Measurements from ENCODE around the gene RAB37.

RAB37 gene

DNA sequence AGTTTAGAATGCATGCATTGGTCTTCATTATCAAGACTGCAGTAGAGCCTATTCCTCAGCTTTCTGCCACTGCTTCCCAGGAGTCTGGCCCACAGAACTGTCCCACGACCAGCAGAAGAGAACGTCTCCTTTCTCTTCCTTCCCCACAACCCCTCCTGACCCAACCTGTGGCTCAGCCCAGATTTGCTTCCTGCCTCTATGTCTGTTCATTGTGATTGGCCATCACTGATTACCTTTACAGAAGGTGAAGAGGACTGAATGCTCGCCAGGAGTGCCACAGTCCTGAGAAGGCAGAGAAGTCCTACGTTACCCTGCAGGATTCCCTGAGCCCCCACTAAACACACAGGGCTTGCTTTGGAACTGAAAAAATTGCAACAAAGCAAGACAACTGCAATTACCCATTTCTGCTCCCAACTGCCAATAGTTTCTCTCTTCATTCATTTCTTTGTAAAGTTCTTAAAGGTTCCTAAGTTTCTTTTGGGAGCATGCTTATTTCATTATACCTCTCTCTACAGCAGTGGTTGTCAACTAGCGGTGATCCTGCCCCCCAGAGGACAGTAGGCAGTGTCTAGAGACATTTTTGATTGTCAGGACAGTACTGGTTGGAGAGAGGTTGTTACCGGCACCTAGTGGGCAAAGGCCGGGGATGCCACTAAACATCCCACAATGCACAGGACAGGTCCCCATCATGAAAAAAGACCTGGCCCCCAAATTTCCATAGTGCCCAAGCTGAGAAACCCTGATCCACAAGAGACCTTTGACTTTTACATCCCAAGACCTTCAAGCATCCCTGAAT is 43.6 kb downstream of the RAB37 start:
- no peak for DNase-seq

- DNase-seq, result no peak
Observed at GRCh38 chr17:74782571-74782970, 45.5 kb downstream of the RAB37 start.

DNA sequence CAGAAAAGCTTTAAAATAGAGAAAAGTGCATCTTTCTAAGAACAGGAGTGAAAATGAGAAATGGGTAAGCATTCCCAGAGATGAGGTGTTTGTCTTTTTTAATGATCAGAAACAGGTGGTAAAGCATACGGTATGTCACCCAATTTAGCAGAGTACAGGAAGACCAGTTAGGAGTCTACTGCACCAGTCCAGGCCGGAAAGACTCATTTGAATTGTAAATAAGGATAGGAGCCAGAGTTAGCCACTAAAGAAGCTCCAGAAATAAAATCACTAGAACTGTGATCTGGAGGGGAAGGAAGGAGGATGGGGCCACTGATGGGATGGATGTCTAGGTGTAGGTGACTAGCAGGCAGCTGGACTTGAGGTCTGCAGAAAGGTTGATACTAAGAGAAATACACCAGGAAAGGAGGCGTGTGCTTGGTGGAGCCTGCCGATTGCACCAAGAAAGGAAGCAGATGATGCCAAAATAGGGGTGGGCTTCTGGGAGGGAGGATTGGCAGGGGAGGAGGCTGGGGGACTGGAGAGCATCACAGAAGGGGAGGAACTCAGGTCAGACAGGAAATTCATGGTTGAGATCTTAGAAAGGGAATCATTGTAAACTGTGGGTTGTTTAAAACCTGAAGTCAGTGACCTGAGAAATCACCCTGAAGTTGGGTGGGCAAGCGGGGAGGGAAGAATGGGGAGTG is 47.2 kb downstream of the RAB37 start:
- no peak for DNase-seq

GRCh38 chr17:74785096-74785980 is 48.3 kb downstream of the RAB37 start:
- no peak for DNase-seq

GRCh38 chr17:74785981-74786360 is 48.9 kb downstream of the RAB37 start:
- DNase-seq, result no peak

GRCh38 chr17:74786431-74787055 is 49.5 kb downstream of the RAB37 start:
- no peak for DNase-seq

DNA sequence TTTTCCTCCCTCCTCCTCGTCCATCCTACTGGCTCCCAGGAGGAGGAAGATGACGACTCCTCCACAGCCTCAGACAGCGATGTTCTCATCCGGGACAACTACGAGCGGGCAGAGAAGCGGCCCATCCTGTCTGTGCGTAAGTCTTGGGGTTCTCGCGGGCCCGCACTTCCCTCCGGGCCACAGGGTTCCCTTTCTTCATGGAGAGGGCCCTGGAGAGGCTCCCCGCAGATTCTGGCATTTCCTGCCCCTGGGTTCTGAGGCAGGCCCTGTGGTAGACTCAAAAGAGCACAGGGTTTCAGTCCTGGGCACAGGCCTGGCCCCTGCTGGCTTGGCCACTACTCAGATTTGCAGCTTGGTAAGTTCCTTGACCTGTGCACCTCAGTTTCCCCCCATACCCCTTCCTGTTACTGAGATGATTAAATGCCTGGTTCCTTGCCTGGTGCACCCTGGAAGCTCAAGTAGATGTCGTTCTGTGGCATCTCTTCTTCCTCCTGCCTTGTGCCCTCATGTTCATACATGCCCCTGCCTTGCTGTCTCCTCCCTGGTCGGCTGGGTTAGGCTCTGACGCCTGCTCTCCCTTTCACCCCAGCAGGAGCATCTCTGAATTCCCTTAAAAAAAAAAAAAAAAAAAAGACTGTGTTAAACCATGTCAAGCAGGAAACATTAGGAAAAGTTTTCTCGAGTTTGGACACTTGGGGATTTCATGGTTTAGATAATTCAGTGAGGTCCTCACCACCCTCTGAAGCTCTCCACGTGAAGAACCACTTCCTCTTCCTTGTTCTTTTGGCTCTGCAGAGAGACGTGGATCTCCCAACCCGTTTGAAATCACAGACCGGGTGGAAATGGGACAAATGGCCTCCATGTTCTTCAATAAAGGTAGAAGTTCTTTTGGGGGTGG is 53.4 kb downstream of the RAB37 start:
- DNase-seq, result no peak

GRCh38 chr17:74792586-74793105 is 55.6 kb downstream of the RAB37 start:
- no peak for DNase-seq

DNA sequence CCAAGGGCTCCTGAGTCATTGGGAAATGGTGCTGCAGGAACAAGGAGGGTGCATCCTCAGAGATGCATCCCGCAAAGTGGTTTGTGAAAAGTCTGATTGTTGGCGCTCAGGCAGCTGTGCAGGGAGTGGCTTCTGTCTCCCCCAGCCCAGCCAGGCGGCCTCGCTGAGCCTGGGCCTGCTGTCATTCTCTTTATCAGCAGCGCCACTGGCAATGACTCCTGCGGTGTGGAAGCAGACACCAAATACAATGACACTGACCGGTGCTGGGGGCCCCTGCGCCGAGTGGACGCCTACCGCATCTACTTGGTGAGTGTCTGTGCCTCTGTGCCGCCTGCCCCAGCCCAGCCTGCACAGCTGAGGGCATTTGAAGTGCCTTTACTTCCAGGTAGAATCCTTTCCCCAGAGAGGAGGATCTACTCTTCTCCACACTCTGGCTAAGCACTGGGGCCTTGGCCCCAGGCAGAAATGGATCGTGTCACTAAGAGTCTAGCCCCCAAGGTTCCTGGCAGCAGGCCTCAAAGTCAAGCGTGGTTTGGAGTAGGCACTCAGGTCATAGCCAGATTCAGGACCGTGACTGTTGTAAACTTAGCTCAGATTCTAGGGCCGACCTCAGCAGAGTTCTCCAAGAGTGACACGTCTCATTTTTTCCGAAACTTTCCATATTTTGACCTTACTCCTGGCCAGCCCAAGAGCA is 58.4 kb downstream of the RAB37 start:
- no peak for DNase-seq

DNA sequence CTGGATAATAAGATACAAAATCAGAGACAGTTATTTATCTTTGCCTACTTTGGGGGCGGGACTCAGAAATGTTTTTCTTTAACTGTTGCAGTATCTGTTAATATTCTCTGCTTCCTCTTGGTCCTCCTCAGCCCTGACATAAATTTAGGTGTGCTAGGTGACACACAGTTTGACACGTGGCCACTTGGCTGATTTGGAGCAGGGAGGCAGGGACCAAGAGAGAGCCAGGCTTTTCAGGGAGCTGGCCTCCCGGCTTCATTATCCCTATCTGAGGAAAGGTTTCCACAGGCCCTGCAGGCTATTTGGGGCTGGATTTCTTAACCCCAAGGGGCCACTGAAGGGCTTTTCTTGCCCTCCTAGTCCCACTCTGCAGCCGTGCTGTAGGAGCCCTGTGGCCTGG is 59.2 kb downstream of the RAB37 start:
- no peak for DNase-seq

- DNase-seq, result no peak
Observed at GRCh38 chr17:74796866-74797265, 59.8 kb downstream of the RAB37 start.
